Activated T-cell treated with anti-CD3 and anti-CD28 coated beads for 48 hours (primary cell): ENCODE data around the gene LY9.
"Not testable (repeated sequence)": the region's sequence is repeated elsewhere in the genome, so short reads cannot be mapped to it uniquely, and the experiment has no call there.

Experiments used
- DNase-seq: peaks from one replicate; pipeline ENCODE4 v3.0.0-alpha.2; 2020; ENCODE audit warnings: low read depth

LY9 gene

GRCh38 chr1:160774886-160775719, 20.9 kb upstream of the LY9 start:
- no peak for DNase-seq

- no peak for DNase-seq
Observed at GRCh38 chr1:160776178-160776577, 19.8 kb upstream of the LY9 start.

DNA sequence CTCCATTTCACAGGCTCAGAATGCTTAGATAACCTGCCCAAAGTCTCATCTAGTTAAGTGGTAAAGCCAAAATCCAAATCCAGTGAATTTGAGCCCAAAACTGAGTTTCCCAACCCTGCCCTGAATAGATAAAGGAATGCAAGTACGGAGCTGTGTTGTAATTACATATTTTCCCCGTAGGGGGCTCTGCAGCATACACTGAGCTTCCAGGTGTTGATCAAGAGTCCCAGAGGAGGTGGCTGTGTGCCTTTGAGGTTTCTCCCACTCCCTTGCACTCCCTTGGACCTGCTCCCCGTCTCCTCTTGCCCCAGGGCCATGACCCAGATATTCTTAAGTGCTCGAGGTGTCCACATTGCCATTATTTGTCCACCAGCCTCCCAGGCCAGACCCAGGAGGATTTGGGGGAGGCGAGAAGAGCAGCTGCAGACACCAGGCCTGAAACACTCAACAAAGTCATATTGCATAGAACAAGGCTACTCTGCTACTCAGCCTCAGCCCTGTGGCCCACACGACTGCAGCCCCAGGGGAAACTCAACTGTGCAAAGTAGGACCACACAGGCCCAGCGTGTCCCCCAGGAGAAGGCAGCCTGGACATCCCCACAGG, 18.4 kb upstream of the LY9 start:
- DNase-seq = no peak

DNA sequence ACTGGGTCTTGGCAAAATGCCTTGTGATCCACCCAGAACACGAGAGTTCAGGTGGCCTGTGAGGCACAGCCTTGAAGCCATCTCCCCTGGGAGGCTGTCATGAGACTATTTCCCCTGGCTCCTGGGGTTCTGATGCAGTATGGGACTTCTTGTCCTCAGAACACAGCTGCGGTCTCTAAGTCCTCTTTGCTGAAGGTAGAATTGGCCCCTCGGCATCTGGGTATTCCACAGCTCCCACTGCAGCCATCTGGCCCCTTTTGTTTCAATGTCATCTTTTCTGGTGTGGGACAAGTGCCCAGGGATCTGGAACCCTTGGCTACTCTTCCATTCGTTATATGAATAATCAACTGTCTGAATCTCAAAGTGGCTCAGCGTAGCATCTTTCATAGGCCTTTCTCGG, 17.0 kb upstream of the LY9 start:
- DNase-seq = no peak

GRCh38 chr1:160779626-160780397, 16.2 kb upstream of the LY9 start:
- no peak for DNase-seq

GRCh38 chr1:160780398-160780755, 15.6 kb upstream of the LY9 start:
- DNase-seq = no peak

DNA sequence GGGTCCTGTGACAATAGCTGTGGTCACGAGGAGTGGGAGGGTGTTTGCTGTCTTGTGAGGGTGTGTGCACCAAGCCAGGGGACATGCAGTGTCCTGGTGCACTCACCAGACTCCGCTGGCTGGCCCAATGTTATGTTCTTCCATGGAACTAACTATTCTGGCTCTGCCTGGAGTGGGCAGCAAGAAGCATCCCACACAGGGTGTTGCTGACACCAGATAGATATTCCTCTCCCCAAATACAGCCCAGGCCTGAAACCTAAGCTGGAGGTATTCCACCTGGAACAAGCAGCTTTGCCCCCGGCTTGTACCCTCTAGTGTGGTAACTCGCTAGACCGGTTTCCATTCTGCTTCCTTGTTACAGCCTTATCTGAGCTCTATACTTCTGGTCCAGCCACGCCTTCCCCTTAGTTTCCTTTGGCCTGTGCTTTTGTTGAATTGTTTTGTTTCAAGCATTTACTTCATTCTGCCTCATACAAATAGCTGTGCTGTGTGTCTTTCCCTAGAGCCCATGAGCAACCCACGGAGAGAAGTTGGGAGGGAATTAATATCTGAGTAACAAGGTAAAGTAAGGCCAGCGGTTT, 14.7 kb upstream of the LY9 start:
- DNase-seq = no peak

DNA sequence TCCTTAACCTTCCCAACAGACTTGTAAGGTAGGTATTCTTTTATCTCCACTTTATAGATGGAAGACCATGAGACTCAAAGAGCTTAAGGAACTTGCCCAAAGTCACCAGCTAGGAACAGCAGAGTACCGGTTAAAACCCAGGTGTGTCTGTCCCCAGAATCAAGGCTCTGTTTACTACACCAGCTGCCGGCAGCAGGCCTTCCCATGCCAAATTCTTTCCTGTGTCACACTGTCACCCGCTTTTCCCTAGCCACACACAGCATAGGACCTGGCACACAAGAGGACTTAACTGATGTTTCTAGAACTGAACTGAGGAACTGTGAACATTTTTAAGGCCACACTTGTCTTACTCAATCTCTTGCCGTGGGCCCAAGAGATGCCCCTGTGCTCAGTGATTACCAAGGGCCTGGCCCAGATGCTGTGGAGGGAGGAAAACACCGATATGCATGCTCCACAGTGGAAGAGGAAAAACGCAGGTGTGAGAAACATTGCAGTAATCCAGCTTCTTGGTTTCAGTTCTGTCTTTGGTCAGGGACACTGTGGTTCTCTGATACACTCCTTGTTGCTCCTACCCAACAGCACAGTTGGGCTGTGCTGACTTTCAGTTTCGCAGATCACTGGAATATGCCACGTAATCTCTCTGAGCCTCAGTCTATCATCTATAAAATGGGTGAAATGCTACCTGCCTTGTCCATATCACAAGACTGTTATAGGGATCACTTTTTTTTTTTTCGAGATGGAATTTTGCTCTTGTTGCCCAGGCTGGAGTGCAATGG, 13.9 kb upstream of the LY9 start:
- DNase-seq = no peak

DNA sequence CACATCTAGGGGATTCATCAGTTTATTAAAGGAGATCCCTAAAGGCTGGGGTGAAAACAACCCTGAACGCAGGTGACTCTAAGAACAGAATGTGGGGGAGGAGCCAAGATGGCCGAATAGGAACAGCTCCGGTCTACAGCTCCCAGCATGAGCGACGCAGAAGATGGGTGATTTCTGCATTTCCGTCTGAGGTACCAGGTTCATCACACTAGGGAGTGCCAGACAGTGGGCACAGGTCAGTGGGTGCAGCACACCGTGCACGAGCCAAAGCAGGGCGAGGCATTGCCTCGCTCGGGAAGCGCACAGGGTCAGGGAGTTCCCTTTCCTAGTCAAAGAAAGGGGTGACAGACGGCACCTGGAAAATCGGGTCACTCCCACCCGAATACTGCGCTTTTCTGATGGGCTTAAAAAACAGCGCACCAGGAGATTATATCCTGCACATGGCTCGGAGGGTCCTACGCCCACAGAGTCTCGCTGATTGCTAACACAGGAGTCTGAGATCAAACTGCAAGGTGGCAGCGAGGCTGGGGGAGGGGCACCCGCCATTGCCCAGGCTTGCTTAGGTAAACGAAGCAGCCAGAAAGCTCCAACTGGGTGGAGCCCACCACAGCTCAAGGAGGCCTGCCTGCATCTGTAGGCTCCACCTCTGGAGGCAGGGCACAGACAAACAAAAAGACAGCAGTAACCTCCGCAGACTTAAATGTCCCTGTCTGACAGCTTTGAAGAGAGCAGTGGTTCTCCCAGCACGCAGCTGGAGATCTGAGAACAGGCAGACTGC, 12.8 kb upstream of the LY9 start:
- DNase-seq = not testable (repeated sequence)

DNA sequence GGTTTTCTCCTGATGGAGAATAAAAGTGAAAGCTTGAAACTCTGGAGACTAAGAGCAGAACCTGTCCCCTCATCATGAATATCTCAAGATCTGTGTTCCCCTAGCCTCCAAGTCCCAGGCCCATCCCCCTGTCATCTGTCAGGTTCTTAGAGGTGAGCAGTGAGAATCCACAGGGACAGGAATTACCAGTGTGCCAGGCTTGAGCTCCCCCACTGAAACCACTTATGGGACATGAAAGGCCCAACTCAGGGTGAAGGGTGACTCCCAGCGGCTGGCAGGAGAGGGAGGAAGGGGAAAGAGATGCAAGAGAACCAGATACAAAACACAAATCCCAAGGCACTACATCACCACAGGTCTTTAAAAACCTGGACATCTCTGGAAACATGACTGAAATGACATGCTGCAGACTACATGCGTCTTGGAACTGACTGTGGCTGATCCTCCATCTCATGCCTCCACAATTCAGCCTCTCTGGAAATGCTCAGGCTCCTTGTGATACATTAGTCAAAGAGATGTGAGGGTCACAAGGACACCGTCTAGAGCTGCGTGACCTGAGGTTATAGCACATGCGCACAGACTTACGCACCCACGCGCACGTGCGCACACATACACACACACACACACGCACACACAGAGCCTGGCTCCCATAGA, 6.8 kb upstream of the LY9 start:
- DNase-seq = no peak

GRCh38 chr1:160789702-160790611, 6.0 kb upstream of the LY9 start:
- no peak for DNase-seq

GRCh38 chr1:160794376-160794775, 1.6 kb upstream of the LY9 start:
- DNase-seq = no peak

- DNase-seq = no peak
Observed at GRCh38 chr1:160797271-160797709, 1.3 kb downstream of the LY9 start.

GRCh38 chr1:160797861-160798273, 1.9 kb downstream of the LY9 start:
- DNase-seq = peak; percentile 47

DNA sequence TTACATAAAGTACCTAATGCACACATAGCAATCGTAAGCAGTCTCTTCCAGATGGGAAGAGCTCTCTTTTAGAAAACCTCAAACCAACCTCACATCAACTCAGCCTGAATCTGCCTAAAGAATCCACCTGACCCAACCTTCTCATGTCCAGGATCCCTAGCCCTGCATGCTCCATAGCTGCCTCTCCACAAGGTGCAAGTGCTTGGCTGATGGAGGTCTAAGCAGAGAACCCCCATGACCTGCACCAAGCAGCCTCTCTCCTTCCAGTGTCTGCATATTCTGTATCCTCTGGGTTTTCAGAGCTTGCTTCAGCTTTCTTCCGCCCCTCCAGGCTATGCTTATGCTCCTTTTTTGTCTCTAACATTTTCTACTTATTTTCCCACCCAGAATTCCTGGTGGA, 2.5 kb downstream of the LY9 start:
- no peak for DNase-seq

GRCh38 chr1:160799641-160800040, 3.7 kb downstream of the LY9 start:
- no peak for DNase-seq

- no peak for DNase-seq
Observed at GRCh38 chr1:160800142-160800541, 4.2 kb downstream of the LY9 start.

GRCh38 chr1:160800645-160801408, 4.9 kb downstream of the LY9 start:
- no peak for DNase-seq
